ENCODE results near the gene RBBP8NL.
"Not testable (repeated sequence)": the region's sequence is repeated elsewhere in the genome, so short reads cannot be mapped to it uniquely, and the experiment has no call there.

Gene RBBP8NL

GRCh38 chr20:62445553-62446340, 18.4 kb upstream of the RBBP8NL start:
- no peak for DNase-seq (ENCODE audit: low read depth, low spot score)

- DNase-seq (ENCODE audit: low read depth, low spot score), result no peak
Observed at GRCh38 chr20:62444286-62444685, 16.9 kb upstream of the RBBP8NL start.

GRCh38 chr20:62441987-62442539, 14.7 kb upstream of the RBBP8NL start:
- no peak for DNase-seq (ENCODE audit: low read depth, low spot score)

- no peak for DNase-seq (ENCODE audit: low read depth, low spot score)
Observed at GRCh38 chr20:62439218-62439617, 11.9 kb upstream of the RBBP8NL start.

- DNase-seq (ENCODE audit: low read depth, low spot score), result no peak
Observed at GRCh38 chr20:62437927-62438326, 10.6 kb upstream of the RBBP8NL start.

GRCh38 chr20:62437496-62437895, 10.2 kb upstream of the RBBP8NL start:
- DNase-seq (ENCODE audit: low read depth, low spot score), result no peak

GRCh38 chr20:62436692-62437091, 9.4 kb upstream of the RBBP8NL start:
- DNase-seq (ENCODE audit: low read depth, low spot score), result no peak

- DNase-seq (ENCODE audit: low read depth, low spot score), result no peak
Observed at GRCh38 chr20:62433658-62434497, 6.5 kb upstream of the RBBP8NL start.

- DNase-seq (ENCODE audit: low read depth, low spot score), result no peak
Observed at GRCh38 chr20:62430866-62431447, 3.6 kb upstream of the RBBP8NL start.

- DNase-seq (ENCODE audit: low read depth, low spot score), result no peak
Observed at GRCh38 chr20:62430311-62430853, 3.0 kb upstream of the RBBP8NL start.

GRCh38 chr20:62429455-62430310, 2.3 kb upstream of the RBBP8NL start:
- DNase-seq (ENCODE audit: low read depth, low spot score), result no peak

- no peak for DNase-seq (ENCODE audit: low read depth, low spot score)
Observed at GRCh38 chr20:62428396-62429295, 1.3 kb upstream of the RBBP8NL start.

GRCh38 chr20:62428002-62428372, 648 bp upstream of the RBBP8NL start:
- DNase-seq (ENCODE audit: low read depth, low spot score), result no peak

- DNase-seq (ENCODE audit: low read depth, low spot score), result no peak
Observed at GRCh38 chr20:62426699-62427131, 624 bp downstream of the RBBP8NL start.

- DNase-seq (ENCODE audit: low read depth, low spot score), result not testable (repeated sequence)
Observed at GRCh38 chr20:62426059-62426348, 1.3 kb downstream of the RBBP8NL start.

GRCh38 chr20:62425281-62426058, 1.9 kb downstream of the RBBP8NL start:
- no peak for DNase-seq (ENCODE audit: low read depth, low spot score)

- no peak for DNase-seq (ENCODE audit: low read depth, low spot score)
Observed at GRCh38 chr20:62424249-62425107, 2.9 kb downstream of the RBBP8NL start.

GRCh38 chr20:62423326-62423706, 4.0 kb downstream of the RBBP8NL start:
- DNase-seq (ENCODE audit: low read depth, low spot score), result no peak

Measured in activated CD4-positive, CD25-positive, alpha-beta regulatory T cell treated with anti-CD3 and anti-CD28 coated beads, Interleukin-2, amount 50 U/mL, for 16 hours (primary cell).